GM23248 (cell line): ENCODE data around the gene CBL. TPM values are rescaled to one million over a fixed set of nuclear protein-coding genes. Genes with fewer than 3 reads are reported as not detected.
A peak's percentile ranks its signal among the peaks of the same experiment; 100 is the strongest.

Experiments used
- DNase-seq: peaks from one replicate; pipeline ENCODE4 v3.0.0-alpha.2; 2015
- H2AFZ ChIP-seq: fragments of 200-600 bp; sonication (generic); 2 replicates; pipeline ENCODE4 v1.6.1; 2016; ENCODE audit warnings: antibody characterized with exemption
- H3F3A ChIP-seq: fragments of 200-600 bp; sonication (generic); 2 replicates; pipeline ENCODE4 v1.6.1; 2016; ENCODE audit warnings: mild to moderate bottlenecking, antibody characterized with exemption, mixed run types; ENCODE audit not compliant: insufficient read depth
- H3K27ac ChIP-seq: fragments of 200-600 bp; sonication (generic); 2 replicates; pipeline ENCODE4 v1.5.1; 2016; ENCODE audit warnings: mild to moderate bottlenecking
- H3K27me3 ChIP-seq: fragments of 200-600 bp; sonication (generic); replicated peaks from 2 replicates; pipeline ENCODE4 v1.6.1; 2016; ENCODE audit warnings: mild to moderate bottlenecking; ENCODE audit not compliant: insufficient read depth
- H3K36me3 ChIP-seq: fragments of 200-600 bp; sonication (generic); 2 replicates; pipeline ENCODE4 v1.6.1; 2016; ENCODE audit warnings: low read depth, mild to moderate bottlenecking
- H3K4me1 ChIP-seq: fragments of 200-600 bp; sonication (generic); 2 replicates; pipeline ENCODE4 v1.6.1; 2016; ENCODE audit warnings: mild to moderate bottlenecking; ENCODE audit not compliant: insufficient read depth
- H3K4me2 ChIP-seq: fragments of 200-600 bp; sonication (generic); one replicate; pipeline ENCODE4 v1.6.1; 2016; ENCODE audit warnings: mild to moderate bottlenecking; ENCODE audit not compliant: unreplicated experiment
- H3K4me3 ChIP-seq: fragments of 200-600 bp; sonication (generic); 2 replicates; pipeline ENCODE4 v1.5.1; 2016; ENCODE audit warnings: mild to moderate bottlenecking
- H3K79me2 ChIP-seq: fragments of 200-600 bp; sonication (generic); 2 replicates; pipeline ENCODE4 v1.6.1; 2016; ENCODE audit warnings: mild to moderate bottlenecking; ENCODE audit not compliant: insufficient read depth
- H3K9ac ChIP-seq: fragments of 200-600 bp; sonication (generic); 2 replicates; pipeline ENCODE4 v1.6.1; 2016; ENCODE audit warnings: mild to moderate bottlenecking
- H3K9me2 ChIP-seq: fragments of 200-600 bp; sonication (generic); 2 replicates; pipeline ENCODE4 v1.6.1; 2016; ENCODE audit warnings: mixed run types, mild to moderate bottlenecking, moderate library complexity; ENCODE audit not compliant: insufficient read depth
- H3K9me3 ChIP-seq: fragments of 200-600 bp; sonication (generic); one replicate; pipeline ENCODE4 v1.6.1; 2017; ENCODE audit warnings: low read depth
- H4K20me1 ChIP-seq: fragments of 200-600 bp; sonication (generic); 2 replicates; pipeline ENCODE4 v1.6.0; 2016; ENCODE audit not compliant: insufficient read depth
- EZH2 ChIP-seq: fragments of 200-600 bp; sonication (generic); IDR thresholded peaks from 2 replicates; pipeline ENCODE4 v1.6.1; 2018; ENCODE audit warnings: antibody characterized with exemption, mild to moderate bottlenecking; ENCODE audit not compliant: insufficient read depth, poor library complexity, severe bottlenecking
- EZH2phosphoT487 ChIP-seq: fragments of 200-600 bp; sonication (generic); IDR thresholded peaks from 2 replicates; pipeline ENCODE4 v1.6.1; 2018; ENCODE audit warnings: antibody characterized with exemption, moderate library complexity, mild to moderate bottlenecking, low read depth; ENCODE audit not compliant: insufficient read depth
- WGBS, 2 experiments: methylation state at CpG; one replicate each; pipeline ENCODE4 v1.1.6; 2015 to 2017; ENCODE audit warnings: low lambda C conversion rate in 2 of 2, low coverage in 1 of 2; ENCODE audit errors: missing lambda C conversion rate in 2 of 2; 5-methylcytosine and 5-hydroxymethylcytosine counted together
- in situ Hi-C: fragments of 300-500 bp; cut with MboI; formaldehyde crosslinking; loops from 2 replicates; pipeline ENCODE4 v1.15.0; 2020
- microRNA-seq: library from miRNA; unstranded; fragments of <30 nt; microRNA quantifications from one replicate; pipeline ENCODE4, GENCODE V29; 2016; ENCODE audit warnings: borderline number of aligned reads
- polyA plus RNA-seq: library from polyadenylated mRNA; unstranded; fragments of >200 nt; fragmentation: Nextera tagmentation; extraction: Ambion mirVana; gene quantifications from 2 replicates; pipeline ENCODE4 v1.2.1, GENCODE V29; 2016
- small RNA-seq: library from RNA; depleted of rRNA; stranded (forward); fragments of <200 nt; gene quantifications from one replicate; pipeline ENCODE3, GENCODE V24; 2014; ENCODE audit warnings: low read depth, low replicate concordance
- total RNA-seq: library from RNA; depleted of rRNA; stranded (reverse); fragments of >200 nt; shearing (Covaris generic); gene quantifications from 2 replicates; pipeline ENCODE4 v1.2.3, GENCODE V29; 2014; rRNA removed

Gene CBL
- total and polyA plus RNA-seq, 2 experiments from 2014 or later: 5.8 to 8.6 TPM

DNA sequence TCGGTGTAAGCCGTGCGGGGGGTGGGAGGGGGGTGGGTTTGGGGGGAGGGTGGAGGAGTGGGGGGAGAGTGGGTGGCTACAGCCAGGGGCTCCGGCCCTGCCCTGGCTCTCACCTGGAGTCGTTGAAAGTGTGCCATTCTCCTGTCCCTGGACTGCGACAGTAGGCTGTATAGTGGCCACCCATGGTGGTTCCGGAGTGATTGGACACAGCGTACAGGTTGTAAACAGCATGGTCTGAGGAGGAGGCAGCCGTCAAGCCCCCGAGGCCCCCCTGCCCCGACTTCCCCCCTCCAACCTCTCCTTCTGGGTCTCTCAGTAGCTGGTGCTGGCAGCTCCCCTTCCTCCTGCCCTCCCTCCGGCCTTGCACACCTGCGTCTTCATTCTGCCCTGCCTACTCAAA, 150.9 kb downstream of the CBL start:
- H3K4me3 ChIP-seq: peak overlapping the region; percentile 78
- in situ Hi-C loops: loop anchor here (10.0 kb wide), 1 partner anchor 118 kb away; no protein-coding TSS in a partner anchor
- no peak for DNase-seq
- no peak overlapping the region for H3K4me2 ChIP-seq
- TF ChIP-seq EZH2: no peak
- TF ChIP-seq EZH2phosphoT487: no peak
- no peaks in the 10 kb centered on the region for H3K9me2 ChIP-seq
- no peaks in the 10 kb centered on the region for H3K36me3 ChIP-seq
- no peaks in the 10 kb centered on the region for H3K79me2 ChIP-seq
- no peaks in the 10 kb centered on the region for H4K20me1 ChIP-seq
- no peak overlapping the region for H3K27ac ChIP-seq
- no peaks in the 10 kb centered on the region for H3K9me3 ChIP-seq
- H3F3A ChIP-seq: peaks cover 15% of the 10 kb centered on the region
- no peaks in the 10 kb centered on the region for H3K27me3 ChIP-seq
- peaks cover 15% of the 10 kb centered on the region for H3K4me1 ChIP-seq
- H3K9ac ChIP-seq: no peak overlapping the region
- no peak overlapping the region; the same call in 1 of the 2 replicates for H2AFZ ChIP-seq
- 39 to 67% methylated on average over 3 to 13 of the region's 13 CpGs for WGBS, 2 experiments

Small RNAs within 50 kb of the gene (microRNA-seq; reads per million reads assigned to microRNA genes)
- gene MIR6756: not detected

Small RNAs within 50 kb of the gene (small RNA-seq; reads per million reads assigned to genes)
- gene RF01225 (not detected), gene RNU6-262P (not detected)

Other genes starting within 250 kb of the CBL start
- not detected in 2 replicates for gene FOXR1, start 234.6 kb upstream of the CBL start, total RNA-seq
- gene FOXR1, start 234.6 kb upstream of the CBL start, polyA plus RNA-seq: not detected in 2 replicates
- 15.3 and 19.3 TPM in 2 replicates for gene CENATAC, start 208.2 kb upstream of the CBL start, total RNA-seq
- gene CENATAC, start 208.2 kb upstream of the CBL start, polyA plus RNA-seq: 10.4 and 13.1 TPM in 2 replicates
- gene RPS25, start 188.0 kb upstream of the CBL start, total RNA-seq: 653 and 1,103 TPM in 2 replicates
- 1,202 and 1,239 TPM in 2 replicates for gene RPS25, start 188.0 kb upstream of the CBL start, polyA plus RNA-seq
- 70.4 and 90.6 TPM in 2 replicates for gene TRAPPC4, start 187.6 kb upstream of the CBL start, total RNA-seq
- gene TRAPPC4, start 187.6 kb upstream of the CBL start, polyA plus RNA-seq: 207 and 210 TPM in 2 replicates
- gene SLC37A4, start 175.5 kb upstream of the CBL start, total RNA-seq: 11.1 and 13.7 TPM in 2 replicates
- 7.8 and 7.9 TPM in 2 replicates for gene SLC37A4, start 175.5 kb upstream of the CBL start, polyA plus RNA-seq
- 85.4 and 97.0 TPM in 2 replicates for gene HYOU1, start 149.1 kb upstream of the CBL start, total RNA-seq
- 56.3 and 58.5 TPM in 2 replicates for gene HYOU1, start 149.1 kb upstream of the CBL start, polyA plus RNA-seq
- gene VPS11, start 138.5 kb upstream of the CBL start, total RNA-seq: 21.0 and 27.9 TPM in 2 replicates
- 22.3 and 24.1 TPM in 2 replicates for gene VPS11, start 138.5 kb upstream of the CBL start, polyA plus RNA-seq
- gene HMBS, start 121.5 kb upstream of the CBL start, total RNA-seq: 5.1 and 8.5 TPM in 2 replicates
- 46.1 and 53.3 TPM in 2 replicates for gene HMBS, start 121.5 kb upstream of the CBL start, polyA plus RNA-seq
- gene DPAGT1, start 104.5 kb upstream of the CBL start, total RNA-seq: 30.0 and 30.9 TPM in 2 replicates
- 68.6 and 73.6 TPM in 2 replicates for gene DPAGT1, start 104.5 kb upstream of the CBL start, polyA plus RNA-seq
- 4.1 and 4.7 TPM in 2 replicates for gene C2CD2L, start 99.0 kb upstream of the CBL start, total RNA-seq
- 2.6 and 3.1 TPM in 2 replicates for gene C2CD2L, start 99.0 kb upstream of the CBL start, polyA plus RNA-seq
- 24.9 and 31.8 TPM in 2 replicates for gene HINFP, start 84.8 kb upstream of the CBL start, total RNA-seq
- 8.3 and 9.1 TPM in 2 replicates for gene HINFP, start 84.8 kb upstream of the CBL start, polyA plus RNA-seq
- gene ABCG4, start 57.3 kb upstream of the CBL start, total RNA-seq: not detected in 2 replicates
- 0.06 and 0.14 TPM in 2 replicates for gene ABCG4, start 57.3 kb upstream of the CBL start, polyA plus RNA-seq
- gene NLRX1, start 37.6 kb upstream of the CBL start, total RNA-seq: 19.7 and 28.0 TPM in 2 replicates
- 13.4 and 13.8 TPM in 2 replicates for gene NLRX1, start 37.6 kb upstream of the CBL start, polyA plus RNA-seq
- gene NHERF4, start 20.9 kb upstream of the CBL start, total RNA-seq: not detected in 2 replicates
- gene NHERF4, start 20.9 kb upstream of the CBL start, polyA plus RNA-seq: not detected in 2 replicates
- gene MCAM, start 110.8 kb downstream of the CBL start, total RNA-seq: 40.4 and 61.3 TPM in 2 replicates
- 8.6 and 10.5 TPM in 2 replicates for gene MCAM, start 110.8 kb downstream of the CBL start, polyA plus RNA-seq
- 6.4 and 8.0 TPM in 2 replicates for gene RNF26, start 128.2 kb downstream of the CBL start, total RNA-seq
- gene RNF26, start 128.2 kb downstream of the CBL start, polyA plus RNA-seq: 49.5 and 53.1 TPM in 2 replicates
- gene C1QTNF5, start 134.5 kb downstream of the CBL start, total RNA-seq: 23.4 and 27.9 TPM in 2 replicates
- 4.5 and 6.2 TPM in 2 replicates for gene C1QTNF5, start 134.5 kb downstream of the CBL start, polyA plus RNA-seq
- gene MFRP, start 140.4 kb downstream of the CBL start, total RNA-seq: 0.13 TPM in 1 of 2 replicates, not detected in the other
- not detected in 2 replicates for gene MFRP, start 140.4 kb downstream of the CBL start, polyA plus RNA-seq
- gene USP2, start 175.4 kb downstream of the CBL start, total RNA-seq: not detected in 2 replicates
- 0.30 and 0.33 TPM in 2 replicates for gene USP2, start 175.4 kb downstream of the CBL start, polyA plus RNA-seq
- gene THY1, start 216.8 kb downstream of the CBL start, total RNA-seq: 1,197 and 1,694 TPM in 2 replicates
- 1,640 and 1,703 TPM in 2 replicates for gene THY1, start 216.8 kb downstream of the CBL start, polyA plus RNA-seq